Right cardiac atrium (tissue), 5 donors: ENCODE results near the gene CCNDBP1. TPM values are rescaled to one million over a fixed set of nuclear protein-coding genes. Genes with fewer than 3 reads are reported as not detected.
A peak's percentile ranks its signal among the peaks of the same experiment; 100 is the strongest.
"Not testable (repeated sequence)": the region's sequence is repeated elsewhere in the genome, so short reads cannot be mapped to it uniquely, and the experiment has no call there.

Source experiments
- ATAC-seq, 2 donors: fragments of 200-7000 bp; cut with Tn5 transposase; one replicate each; pipeline versions ENCODE4 v1.8.0 to v1.9.1; 2020; ENCODE audit warnings: moderate library complexity in 2 of 2, mild to moderate bottlenecking in 1 of 2
- DNase-seq, 3 donors: peaks; one replicate each; pipeline ENCODE4 v3.0.0-alpha.2; 2020
- H3K27ac ChIP-seq: one replicate; pipeline ENCODE4 v1.5.1; 2013; ENCODE audit warnings: mild to moderate bottlenecking, low read length, control low read depth, moderate library complexity
- H3K27me3 ChIP-seq: one replicate; pipeline ENCODE4 v1.6.1; 2013; ENCODE audit not compliant: control insufficient read depth, insufficient read depth
- H3K4me1 ChIP-seq: one replicate; pipeline ENCODE4 v1.6.1; 2013; ENCODE audit warnings: low read length; ENCODE audit not compliant: control insufficient read depth, insufficient read depth
- H3K4me3 ChIP-seq: one replicate; pipeline ENCODE4 v1.5.1; 2013; ENCODE audit warnings: low read length, control low read depth
- H3K9me3 ChIP-seq: one replicate; pipeline ENCODE4 v1.6.1; 2013; ENCODE audit warnings: low read length; ENCODE audit not compliant: control insufficient read depth
- WGBS: extraction: QIAGEN DNeasy Blood & Tissue Kit; methylation state at CpG from one replicate; pipeline ENCODE4 v1.1.7; 2013; 5-methylcytosine and 5-hydroxymethylcytosine counted together
- intact Hi-C, 4 donors: fragments of 100-400 bp; cut with DNase I; formaldehyde crosslinking; loops; one replicate each; pipeline versions ENCODE4 v1.11.0 to v1.14.0; 2022 to 2023
- polyA plus RNA-seq: library from polyadenylated mRNA; stranded (reverse); fragments of 200-250 nt; gene quantifications from one replicate; pipeline ENCODE4 v1.2.3, GENCODE V29; 2013
- total RNA-seq, 4 donors: library from RNA; stranded (reverse); fragmentation: NEBNext Ultra II Directional; extraction: Animal tissue kit (Norgen Biotek cat#: 25700); gene quantifications; one replicate each; pipeline ENCODE4 v1.2.1, GENCODE V29; 2021
- donor health status: healthy with polysubstance abuse.
- donor health status: DM: no; HTN: yes; CAD: no.
- donor health status: DM: no; HTN: no; CAD: no.
- donor health status: DM: no; HTN: yes; CAD: no; lungs with severe emphysema.
- donor health status: DM: yes; HTN: yes; CAD: no.

CCNDBP1 gene
- total and polyA plus RNA-seq, 5 donors, result 41.4 to 55.6 (median 51.8) TPM

DNA sequence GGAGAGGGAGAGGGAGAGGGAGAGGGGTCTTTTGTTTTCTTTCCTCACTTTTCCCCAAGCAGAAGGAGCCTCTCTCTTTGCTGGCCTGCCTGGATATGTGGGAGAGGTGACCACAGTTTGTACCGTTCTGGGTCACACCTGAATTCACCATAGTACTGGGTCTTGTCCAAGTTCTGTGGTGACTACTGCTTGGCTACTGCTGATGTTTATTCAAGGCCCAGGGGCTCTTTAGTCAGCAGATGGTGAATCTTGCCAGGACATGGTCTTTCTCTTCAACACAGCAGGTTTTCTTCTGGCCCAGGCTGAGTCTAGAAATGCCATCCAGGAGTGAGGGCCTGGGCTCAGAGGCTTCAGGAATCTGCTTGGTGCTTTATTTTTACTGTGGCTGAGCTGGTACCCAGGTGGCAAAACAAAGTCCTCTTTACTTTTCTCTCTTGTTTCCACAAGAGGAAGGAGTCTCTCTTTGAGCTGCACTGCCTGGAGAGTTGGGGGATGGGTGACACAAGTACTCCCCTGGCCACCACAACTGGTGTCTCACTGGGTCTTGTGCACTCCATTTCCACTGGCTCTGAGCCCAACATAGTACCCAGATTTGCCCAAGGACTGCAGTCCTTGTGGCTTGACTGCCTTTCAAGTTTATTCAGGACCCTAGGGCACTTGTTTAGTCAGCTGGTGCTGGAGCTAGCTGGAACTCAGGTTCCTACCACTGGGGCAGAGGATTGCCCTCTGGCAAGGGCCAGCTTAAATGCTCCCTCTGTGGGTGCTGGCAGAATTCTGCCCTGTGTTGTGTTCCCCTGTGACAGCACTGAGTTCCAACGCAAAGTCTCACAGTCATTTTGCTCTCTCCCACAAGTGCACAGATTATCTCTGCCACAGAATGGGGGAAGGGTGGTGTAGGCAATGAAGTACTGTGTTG is 16.8 kb upstream of the CCNDBP1 start:
- Histone ChIP-seq H3K27ac (peak overlapping the region; percentile 72), H3K4me3 (no peak overlapping the region), H3K27me3 (no peaks in the 10 kb centered on the region), H3K4me1 (no peaks in the 10 kb centered on the region), H3K9me3 (no peaks in the 10 kb centered on the region)
- intact Hi-C loops, result no loop called here
- DNase-seq, result no peak
- WGBS, result 46% methylated on average over 2 of the region's 2 CpGs
- ATAC-seq, result peak; percentile 42 to 72

DNA sequence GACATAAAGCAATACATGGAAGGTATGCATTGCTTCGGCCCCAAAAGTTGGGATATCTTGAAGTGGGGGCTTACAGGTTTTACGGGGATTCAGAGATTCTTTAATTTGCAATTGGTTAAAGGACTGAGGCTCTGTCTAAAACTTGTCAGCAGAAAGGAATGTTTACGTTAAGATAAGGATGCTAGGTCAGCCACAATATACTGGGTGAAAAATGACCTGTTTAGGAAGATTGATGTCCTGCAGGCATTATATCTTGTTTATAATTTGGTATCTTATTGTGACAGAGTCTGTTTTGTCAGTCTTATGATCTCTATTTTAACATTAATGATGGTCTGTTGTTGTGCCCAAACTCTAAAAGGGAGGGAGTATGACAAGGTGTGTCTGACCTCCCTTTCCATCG is 15.3 kb upstream of the CCNDBP1 start:
- Histone ChIP-seq H3K4me3 (no peak overlapping the region), H3K27me3 (no peaks in the 10 kb centered on the region), H3K9me3 (no peaks in the 10 kb centered on the region), H3K27ac (no peak overlapping the region), H3K4me1 (no peaks in the 10 kb centered on the region)
- intact Hi-C loops, result no loop called here
- DNase-seq (no peak), ATAC-seq (no peak)
- WGBS, result 64% methylated on average over 4 of the region's 4 CpGs

DNA sequence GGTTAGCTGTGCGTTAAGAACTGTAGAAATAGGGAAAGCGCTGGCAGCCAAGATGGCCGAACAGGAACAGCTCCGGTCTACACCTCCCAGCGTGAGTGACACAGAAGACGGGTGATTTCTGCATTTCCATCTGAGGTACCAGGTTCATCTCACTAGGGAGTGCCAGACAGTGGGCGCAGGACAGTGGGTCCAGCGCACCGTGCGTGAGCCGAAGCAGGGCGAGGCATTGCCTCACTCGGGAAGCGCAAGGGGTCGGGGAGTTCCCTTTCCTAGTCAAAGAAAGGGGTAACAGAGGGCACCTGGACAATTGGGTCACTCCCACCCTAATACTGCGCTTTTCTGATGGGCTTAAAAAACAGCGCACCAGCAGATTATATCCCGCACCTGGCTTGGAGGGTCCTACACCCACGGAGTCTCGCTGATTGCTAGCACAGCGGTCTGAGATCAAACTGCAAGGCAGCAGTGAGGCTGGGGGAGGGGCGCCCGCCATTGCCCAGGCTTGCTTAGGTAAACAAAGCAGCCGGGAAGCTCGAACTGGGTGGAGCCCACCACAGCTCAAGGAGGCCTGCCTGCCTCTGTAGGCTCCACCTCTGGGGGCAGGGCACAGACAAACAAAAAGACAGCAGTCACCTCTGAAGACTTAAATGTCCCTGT is 9.4 kb upstream of the CCNDBP1 start:
- H3K27me3 ChIP-seq, H3K9me3 ChIP-seq, intact Hi-C loops, ATAC-seq, DNase-seq, H3K4me1 ChIP-seq, H3K27ac ChIP-seq, H3K4me3 ChIP-seq: not testable (repeated sequence)
- WGBS, result 97% methylated on average over 23 of the region's 25 CpGs

DNA sequence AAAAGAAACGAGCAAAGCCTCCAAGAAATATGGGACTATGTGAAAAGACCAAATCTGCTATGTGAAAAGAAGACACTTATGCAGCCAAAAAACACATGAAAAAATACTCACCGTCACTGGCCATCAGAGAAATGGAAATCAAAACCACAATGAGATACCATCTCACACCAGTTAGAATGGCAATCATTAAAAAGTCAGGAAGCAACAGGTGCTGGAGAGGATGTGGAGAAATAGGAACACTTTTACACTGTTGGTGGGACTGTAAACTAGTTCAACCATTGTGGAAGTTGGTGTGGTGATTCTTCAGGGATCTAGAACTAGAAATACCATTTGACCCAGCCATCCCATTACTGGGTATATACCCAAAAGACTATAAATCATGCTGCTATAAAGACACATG is 8.1 kb upstream of the CCNDBP1 start:
- H3K27ac ChIP-seq, H3K27me3 ChIP-seq, H3K4me1 ChIP-seq, H3K9me3 ChIP-seq, intact Hi-C loops, H3K4me3 ChIP-seq, ATAC-seq, DNase-seq: not testable (repeated sequence)
- WGBS, result 94% methylated on average over 2 of the region's 2 CpGs

DNA sequence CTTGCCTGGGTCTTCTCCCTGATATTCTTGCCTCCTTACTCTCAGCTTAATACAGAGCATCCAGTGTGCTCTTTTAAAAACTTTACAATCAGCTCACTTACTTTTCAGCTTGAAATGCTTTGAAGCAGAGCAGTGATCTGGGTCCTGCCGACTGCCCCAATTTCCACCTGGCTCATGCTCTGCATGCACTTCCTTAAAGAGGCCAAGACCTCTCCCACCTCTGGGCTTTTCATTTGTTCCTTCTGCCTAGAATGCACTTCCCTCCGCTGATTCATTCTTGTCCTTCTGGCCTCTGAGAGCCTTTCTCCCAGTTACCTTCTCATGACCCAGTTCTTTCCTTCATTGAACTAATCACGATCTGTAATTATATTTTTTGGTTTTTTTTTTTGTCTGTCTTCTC is 1.9 kb upstream of the CCNDBP1 start:
- Histone ChIP-seq H3K9me3 (no peaks in the 10 kb centered on the region), H3K27ac (no peak overlapping the region), H3K4me3 (no peak overlapping the region), H3K27me3 (no peaks in the 10 kb centered on the region), H3K4me1 (no peaks in the 10 kb centered on the region)
- intact Hi-C loops, result no loop called here
- no peak for ATAC-seq
- DNase-seq, result no peak
- 76% methylated on average over 3 of the region's 3 CpGs for WGBS

DNA sequence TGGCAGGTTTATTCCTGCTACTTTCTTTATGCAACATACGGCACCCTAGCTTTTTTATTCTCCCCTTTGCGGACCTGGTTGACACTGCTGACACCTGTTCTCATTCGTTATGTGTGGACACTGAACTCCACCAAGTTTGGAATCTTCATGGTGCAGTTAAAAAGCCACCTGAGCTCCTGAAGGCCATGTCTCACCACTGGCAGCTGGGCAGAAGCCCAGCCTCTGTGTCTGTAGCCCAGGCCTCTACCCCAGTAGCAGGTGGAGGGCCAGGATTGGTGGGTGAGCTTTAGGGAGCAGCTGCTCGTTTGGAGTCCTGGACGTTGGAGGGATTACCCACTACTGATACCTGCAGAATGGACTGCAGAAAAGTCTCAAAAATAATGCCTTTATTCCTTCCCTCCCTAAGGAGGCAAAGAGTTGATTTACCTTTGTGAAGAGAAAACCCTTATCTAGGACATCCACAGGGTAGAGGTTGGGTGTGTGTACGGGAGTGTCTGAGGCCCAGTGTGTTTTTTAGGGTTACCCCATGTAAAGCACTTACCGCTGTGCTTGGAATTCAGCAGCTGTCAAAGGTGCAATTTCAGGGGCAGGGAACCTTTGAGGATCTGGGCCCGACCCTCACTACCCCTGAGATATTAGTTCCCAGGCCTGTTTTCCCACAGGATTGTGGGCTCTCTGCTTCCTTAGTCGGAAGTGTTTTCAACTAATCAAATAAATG is 637 bp upstream of the CCNDBP1 start:
- intact Hi-C loops, result no loop called here
- peak in 1 of 3 donors; percentile 53 for DNase-seq
- Histone ChIP-seq H3K27me3 (no peaks in the 10 kb centered on the region), H3K4me1 (no peaks in the 10 kb centered on the region), H3K27ac (peak overlapping the region; percentile 4), H3K4me3 (no peak overlapping the region), H3K9me3 (no peaks in the 10 kb centered on the region)
- peak; percentile 1 to 3 for ATAC-seq
- WGBS, result 63% methylated on average over 9 of the region's 9 CpGs

DNA sequence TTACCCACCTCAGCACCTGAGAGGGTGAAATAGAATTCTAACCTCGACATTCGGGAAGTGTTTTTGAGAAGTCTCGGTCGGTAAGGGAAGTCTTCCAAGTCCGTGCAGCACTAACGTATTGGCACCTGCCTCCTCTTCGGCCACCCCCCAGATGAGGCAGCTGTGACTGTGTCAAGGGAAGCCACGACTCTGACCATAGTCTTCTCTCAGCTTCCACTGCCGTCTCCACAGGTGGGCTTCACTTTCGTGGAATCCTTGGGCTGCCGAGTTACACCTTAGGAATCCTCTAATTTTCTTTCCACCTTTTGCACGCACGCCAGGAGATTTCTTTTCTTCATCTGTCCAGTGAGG is 775 bp downstream of the CCNDBP1 start:
- H3K4me3 ChIP-seq, result peak overlapping the region; percentile 86
- peak overlapping the region; percentile 88 for H3K27ac ChIP-seq
- intact Hi-C loops, result no loop called here
- H3K4me1 ChIP-seq, result peaks cover 3% of the 10 kb centered on the region
- no peaks in the 10 kb centered on the region for H3K27me3 ChIP-seq
- 4% methylated on average over 13 of the region's 13 CpGs for WGBS
- ATAC-seq (peak; percentile 7 to 23), DNase-seq (no peak)
- no peaks in the 10 kb centered on the region for H3K9me3 ChIP-seq

DNA sequence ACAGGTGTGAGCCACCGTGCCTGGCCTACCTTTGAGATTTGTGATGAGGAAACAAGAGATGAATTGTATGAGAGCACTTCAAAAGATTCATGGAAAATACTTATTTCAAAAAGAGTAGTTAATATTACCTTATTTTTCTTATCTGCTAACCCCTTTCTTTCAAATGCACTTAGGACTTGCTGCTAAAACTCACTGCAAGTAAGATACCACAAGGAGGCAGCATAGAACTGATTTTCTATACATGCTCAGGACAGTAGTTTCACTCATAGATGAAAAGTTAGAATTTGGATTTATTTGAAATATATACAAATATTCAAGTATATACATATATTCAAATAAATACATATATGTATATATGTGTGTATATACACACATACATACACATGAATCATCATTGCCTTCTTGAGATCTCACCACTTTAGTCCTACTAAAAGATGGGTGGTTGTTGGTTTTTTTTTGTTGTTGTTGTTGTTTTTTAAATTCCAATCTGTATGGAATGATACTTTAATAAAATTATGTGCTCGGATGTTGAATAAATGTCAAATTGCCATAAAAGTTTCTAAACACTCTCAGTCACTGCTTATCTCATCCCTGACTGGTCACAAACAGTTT is 2.4 kb downstream of the CCNDBP1 start:
- no peaks in the 10 kb centered on the region for H3K9me3 ChIP-seq
- peaks cover 3% of the 10 kb centered on the region for H3K4me1 ChIP-seq
- WGBS, result 66% methylated on average over 2 of the region's 2 CpGs
- DNase-seq, result no peak
- no peak overlapping the region for H3K4me3 ChIP-seq
- H3K27ac ChIP-seq, result no peak overlapping the region
- intact Hi-C loops, result no loop called here
- no peak for ATAC-seq
- H3K27me3 ChIP-seq, result no peaks in the 10 kb centered on the region

DNA sequence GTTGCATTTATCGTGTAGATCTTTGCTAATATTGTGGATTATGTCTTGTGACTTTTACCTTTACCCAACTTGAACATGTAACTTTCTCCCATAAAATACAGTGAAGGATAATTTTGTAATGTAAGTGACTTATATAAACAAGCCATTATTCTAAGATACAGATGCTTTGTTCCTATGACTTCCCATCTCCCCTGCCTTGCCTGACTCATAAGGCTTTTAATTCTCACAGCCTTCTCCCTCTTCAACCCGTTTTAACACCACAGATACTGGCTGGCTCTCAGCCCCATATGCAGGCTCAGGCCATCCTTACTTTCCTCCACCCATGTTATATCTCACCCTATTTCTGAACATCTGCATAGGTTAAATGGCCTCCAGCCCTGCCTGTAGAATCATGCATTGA is 4.1 kb downstream of the CCNDBP1 start:
- H3K4me3 ChIP-seq, result no peak overlapping the region
- WGBS, result 71% methylated on average over 2 of the region's 2 CpGs
- peak overlapping the region; percentile 32 for H3K27ac ChIP-seq
- no peaks in the 10 kb centered on the region for H3K27me3 ChIP-seq
- intact Hi-C loops, result no loop called here
- no peaks in the 10 kb centered on the region for H3K9me3 ChIP-seq
- ATAC-seq (no peak), DNase-seq (no peak)
- peaks cover 3% of the 10 kb centered on the region for H3K4me1 ChIP-seq

DNA sequence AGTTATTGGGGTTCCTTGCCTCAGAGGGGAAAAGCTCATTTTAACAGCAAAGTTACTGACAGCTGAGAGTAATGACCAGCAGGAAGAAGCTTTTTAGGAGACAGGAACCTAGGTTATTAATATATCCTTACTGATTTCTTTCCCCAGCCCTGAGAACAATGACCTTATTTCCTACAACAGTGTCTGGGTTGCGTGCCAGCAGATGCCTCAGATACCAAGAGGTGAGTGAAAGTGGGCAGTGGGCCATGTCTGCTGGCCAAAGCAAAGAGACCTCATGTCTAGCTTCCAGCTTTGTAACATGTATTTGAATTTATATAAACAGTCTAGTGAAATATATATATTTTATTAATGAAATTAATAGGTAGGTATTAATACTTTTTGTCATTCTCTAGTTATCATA is 5.0 kb downstream of the CCNDBP1 start:
- DNase-seq, result peak; percentile 63 to 84 (median 81)
- Histone ChIP-seq H3K4me1 (peaks cover 3% of the 10 kb centered on the region), H3K4me3 (no peak overlapping the region), H3K9me3 (no peaks in the 10 kb centered on the region), H3K27ac (peak overlapping the region; percentile 80), H3K27me3 (no peaks in the 10 kb centered on the region)
- intact Hi-C loops, result no loop called here
- no peak for ATAC-seq
- 58% methylated on average over 1 of the region's 1 CpG for WGBS

DNA sequence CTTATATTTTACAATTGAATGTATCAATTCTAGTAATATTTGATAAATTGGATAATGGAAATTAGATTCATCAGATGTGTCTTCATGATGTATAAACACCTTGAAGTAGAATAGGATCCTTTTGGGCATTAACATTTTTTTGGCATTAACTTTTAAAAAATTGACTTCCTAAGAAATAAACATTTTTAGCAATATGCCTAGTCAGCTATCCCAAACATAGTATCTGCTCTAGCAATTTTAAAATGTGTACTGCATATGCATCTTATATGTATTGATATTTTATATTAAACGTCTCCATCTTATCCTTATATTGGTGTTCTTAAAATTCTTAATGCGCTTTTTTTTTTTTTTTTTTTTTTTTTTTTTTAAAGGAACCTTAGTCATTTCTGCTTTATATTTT is 8.5 kb downstream of the CCNDBP1 start:
- Histone ChIP-seq H3K4me3 (no peak overlapping the region), H3K27ac (no peak overlapping the region), H3K4me1 (peaks cover 3% of the 10 kb centered on the region), H3K27me3 (no peaks in the 10 kb centered on the region), H3K9me3 (no peaks in the 10 kb centered on the region)
- WGBS, result 95% methylated on average over 2 of the region's 2 CpGs
- DNase-seq (no peak), ATAC-seq (no peak)
- intact Hi-C loops, result no loop called here
